GOT3 (cell line): ENCODE data around the gene EEF1AKMT1.
"Not testable (repeated sequence)": the region's sequence is repeated elsewhere in the genome, so short reads cannot be mapped to it uniquely, and the experiment has no call there.

Experiments
- DNase-seq: peaks from one replicate; lab custom pipeline; 2025; ENCODE audit warnings: mixed read lengths; lab: John Stamatoyannopoulos, UW

Gene EEF1AKMT1

DNA sequence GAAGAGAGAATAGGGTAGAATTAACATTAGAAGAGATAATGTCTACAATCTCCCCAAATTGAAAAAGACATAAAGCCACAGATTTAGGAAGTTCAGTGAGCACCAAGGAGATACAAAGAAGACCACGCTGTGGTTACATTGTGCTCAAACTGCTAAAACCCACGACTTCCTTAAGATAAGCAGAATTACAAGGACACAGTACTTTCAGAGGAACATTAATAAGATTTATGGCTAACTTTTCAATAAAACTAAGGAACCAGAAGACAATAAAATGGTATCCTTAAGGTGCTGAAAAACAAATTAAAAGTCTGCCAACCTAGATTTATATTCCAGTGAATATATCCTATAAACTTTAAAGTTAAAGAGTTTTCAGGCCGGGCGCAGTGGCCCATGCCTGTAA, 77.7 kb downstream of the EEF1AKMT1 start:
- no peak for DNase-seq

GRCh38 chr13:20691616-20692015, 82.1 kb downstream of the EEF1AKMT1 start:
- no peak for DNase-seq

DNA sequence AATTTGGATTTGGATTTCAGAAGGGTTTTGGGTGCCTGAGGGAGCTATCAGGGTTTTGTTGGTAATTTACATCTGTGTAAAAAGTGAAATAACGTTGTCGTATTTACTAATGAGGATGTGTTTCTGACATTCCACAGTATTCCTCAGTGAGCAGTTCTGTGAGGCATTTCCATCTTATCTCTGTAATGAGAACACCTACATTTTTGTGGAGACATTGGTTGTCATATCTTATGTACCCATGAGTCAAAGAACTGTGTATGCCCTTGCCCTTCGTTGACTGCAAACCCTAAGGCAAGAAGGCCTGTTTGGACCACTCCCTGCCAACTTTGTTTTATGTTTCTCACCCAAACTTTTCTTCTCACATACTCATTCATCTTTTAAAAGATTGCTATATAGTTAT, 84.5 kb downstream of the EEF1AKMT1 start:
- no peak for DNase-seq

DNA sequence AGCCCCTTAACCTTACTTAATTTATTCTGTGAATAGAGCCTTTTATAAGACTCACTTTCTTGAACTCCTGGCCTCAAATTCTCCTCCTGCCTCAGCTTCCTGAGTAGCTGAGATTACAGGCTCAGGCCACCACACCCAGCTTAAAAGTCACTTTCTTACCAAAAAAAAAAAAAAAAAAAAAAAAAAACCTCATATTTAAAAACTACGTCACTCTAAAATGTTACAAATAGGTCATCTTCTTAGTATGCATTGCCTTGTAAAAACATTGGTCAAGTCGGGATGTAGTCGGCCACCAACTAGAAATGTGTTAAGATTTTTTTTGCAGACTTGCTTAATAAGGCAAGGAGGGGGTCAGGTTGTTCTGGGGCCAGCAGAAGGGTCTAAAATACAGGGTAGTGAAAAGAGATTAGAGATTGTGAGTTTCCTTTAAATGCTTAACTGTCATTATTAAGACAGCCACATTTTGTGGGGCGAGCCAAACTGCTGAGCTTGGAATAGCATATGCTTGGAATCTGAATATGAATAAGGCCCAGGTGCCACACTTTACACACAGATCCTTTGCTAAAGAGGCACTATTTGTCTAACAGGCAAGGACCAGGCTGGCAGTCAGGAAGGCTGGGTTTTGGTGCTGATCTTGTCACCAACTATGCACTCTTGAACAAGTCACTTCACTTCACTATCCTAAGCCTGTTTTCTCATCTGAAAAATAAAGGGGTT, 86.7 kb downstream of the EEF1AKMT1 start:
- no peak for DNase-seq

DNA sequence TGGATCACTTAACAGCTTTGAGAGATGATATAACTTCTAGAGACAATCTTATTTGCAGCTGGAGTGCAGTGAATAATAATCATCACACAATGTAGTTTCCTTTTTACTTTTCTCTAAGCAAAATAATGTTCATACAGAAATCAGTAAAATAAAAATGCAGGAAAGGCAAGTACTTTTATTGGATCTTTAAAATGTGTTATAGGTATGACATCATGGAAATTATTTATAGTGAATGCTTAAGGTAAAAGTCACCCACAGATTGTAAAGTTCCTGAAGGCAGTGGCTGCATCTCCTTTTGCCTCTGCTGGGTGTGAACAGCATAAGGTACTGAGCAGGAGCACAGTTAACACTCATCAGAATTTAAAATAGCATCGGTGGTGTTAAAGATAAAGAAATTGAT, 87.6 kb downstream of the EEF1AKMT1 start:
- DNase-seq: no peak

- DNase-seq: no peak
Observed at GRCh38 chr13:20685092-20685491, 88.7 kb downstream of the EEF1AKMT1 start.

- DNase-seq: no peak
Observed at GRCh38 chr13:20684546-20684945, 89.2 kb downstream of the EEF1AKMT1 start.

GRCh38 chr13:20684041-20684440, 89.7 kb downstream of the EEF1AKMT1 start:
- DNase-seq: no peak

DNA sequence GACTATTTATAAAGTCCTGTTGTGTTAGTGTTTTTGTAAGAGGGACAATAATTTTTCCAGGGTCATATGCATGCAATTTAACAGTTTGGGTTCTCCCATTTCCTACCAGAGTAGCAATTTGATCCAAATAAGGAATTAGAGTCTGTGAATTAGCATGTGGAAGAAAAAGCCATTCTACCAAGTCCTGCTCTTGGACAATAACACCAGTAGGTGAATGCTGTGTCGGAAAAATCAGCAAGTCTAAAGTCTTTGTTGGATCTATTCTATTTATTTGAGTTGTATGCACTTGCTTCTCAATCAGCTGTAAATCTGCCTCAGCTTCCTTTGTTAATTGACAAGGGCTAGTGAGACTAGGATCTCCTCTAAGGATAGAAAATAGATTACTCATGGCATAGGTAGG, 91.7 kb downstream of the EEF1AKMT1 start:
- DNase-seq: no peak

DNA sequence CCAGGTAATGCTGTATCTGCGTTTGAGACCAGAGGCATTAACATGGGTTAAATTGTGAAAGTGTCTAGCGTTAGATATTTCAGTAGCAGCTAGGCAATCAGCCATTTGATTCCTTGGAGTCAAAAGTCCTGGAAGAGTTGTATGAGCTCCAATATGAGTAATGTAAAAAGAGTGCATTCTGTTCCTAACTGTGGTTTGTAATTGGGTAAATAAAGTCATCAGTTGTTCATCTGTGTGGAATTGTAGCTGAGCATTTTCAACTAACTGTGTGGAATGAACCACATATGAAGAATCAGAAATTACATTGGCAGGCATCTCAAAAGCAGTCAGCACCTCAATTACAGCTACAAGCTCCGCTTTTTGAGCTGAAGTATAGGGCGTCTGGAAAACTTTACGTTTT, 92.3 kb downstream of the EEF1AKMT1 start:
- not testable (repeated sequence) for DNase-seq

DNA sequence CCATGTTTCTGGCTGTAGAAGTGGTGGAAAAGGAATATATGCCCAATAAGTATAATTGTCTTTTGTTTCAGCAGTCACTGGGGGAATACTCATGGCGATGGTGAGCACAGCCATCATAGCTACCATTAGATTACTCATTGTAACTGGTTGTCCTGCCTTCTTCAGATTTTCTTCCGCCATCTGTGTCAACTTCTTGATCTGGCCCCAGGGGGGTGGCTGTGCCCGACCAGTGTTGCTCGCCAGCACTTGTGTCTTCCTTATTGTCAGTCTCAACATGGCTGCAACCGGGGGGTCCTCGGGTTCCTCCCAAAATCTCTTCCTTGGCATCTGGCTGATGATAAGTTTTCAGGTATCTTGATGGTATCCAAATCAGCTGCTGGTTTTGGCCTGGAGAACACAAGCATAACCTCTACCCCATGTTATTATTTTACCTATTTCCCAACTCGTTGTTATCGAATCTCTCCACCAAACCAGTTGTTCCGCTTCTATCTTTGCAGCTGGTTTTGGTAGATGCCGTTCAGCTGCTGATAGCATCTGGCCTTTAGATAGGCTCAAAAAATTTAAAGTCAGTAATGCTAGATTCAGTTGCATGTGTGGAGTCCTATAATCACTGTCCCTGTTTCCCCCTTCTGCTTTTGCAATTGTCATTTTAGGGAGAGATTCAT, 93.2 kb downstream of the EEF1AKMT1 start:
- DNase-seq: no peak

DNA sequence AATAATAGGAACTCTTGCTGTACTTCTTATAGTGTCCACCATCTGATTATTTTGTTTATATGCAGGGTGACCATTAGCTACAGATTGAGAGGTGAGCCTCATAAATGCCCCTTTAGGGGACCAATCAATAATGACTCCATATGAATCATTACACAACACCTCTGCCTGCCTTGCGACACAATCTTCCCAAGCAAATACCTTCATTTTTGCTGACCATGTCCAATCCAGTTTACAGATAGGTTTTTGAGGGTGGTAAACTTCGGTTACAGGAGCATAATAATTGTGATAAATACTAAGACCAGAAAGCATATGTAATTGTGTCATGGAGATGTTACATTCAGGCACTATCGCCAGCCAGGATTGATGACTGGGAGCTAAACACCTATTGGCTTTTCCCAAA, 93.9 kb downstream of the EEF1AKMT1 start:
- no peak for DNase-seq
